Activated naive CD4-positive, alpha-beta T cell treated with anti-CD3 and anti-CD28 coated beads, Interleukin-2, amount 50 U/mL, for 72 hours (primary cell): ENCODE data around the gene F2RL2. TPM values are rescaled to one million over a fixed set of nuclear protein-coding genes. Genes with fewer than 3 reads are reported as not detected.

Experiments used
- ATAC-seq, 2 donors: fragments of 150-1000 bp; cut with Tn5 transposase; 2 replicates each; pipeline ENCODE4 v1.10.0; 2021; ENCODE audit warnings: mild to moderate bottlenecking in 2 of 2, moderate library complexity in 2 of 2
- DNase-seq, 2 donors: peaks; one replicate each; pipeline ENCODE4 v3.0.0; 2021 to 2022; ENCODE audit warnings: low spot score in 2 of 2
- H3K27ac Mint-ChIP-seq, 2 donors: one replicate each; pipeline ENCODE4 v1.8.0; 2022; ENCODE audit warnings: mild to moderate bottlenecking in 2 of 2, mixed read lengths in 2 of 2
- H3K36me3 Mint-ChIP-seq, 2 donors: one replicate each; pipeline ENCODE4 v1.8.0; 2022; ENCODE audit warnings: mixed read lengths in 2 of 2
- H3K9me3 Mint-ChIP-seq, 2 donors: one replicate each; pipeline ENCODE4 v1.8.0; 2022; ENCODE audit warnings: mixed read lengths in 2 of 2
- total RNA-seq, 2 donors: library from RNA; stranded (reverse); gene quantifications; one replicate each; pipeline ENCODE4 v1.2.3, GENCODE V29; 2022

Gene F2RL2
- total RNA-seq, result not detected

GRCh38 chr5:76622973-76623596, at the start of gene F2RL2:
TSS of gene F2RL2 (minus strand) at chr5:76623403. CDS start at chr5:76623230, 173 bp downstream.
- peaks cover 0 to 5% of the 10 kb centered on the region in 2 donors for H3K9me3 Mint-ChIP-seq
- no peak within 1 kb of the TSS for H3K27ac Mint-ChIP-seq
- H3K36me3 Mint-ChIP-seq, result peaks cover 9 to 16% of the 10 kb centered on the region in 2 donors
- DNase-seq (no peak), ATAC-seq (no peak)

GRCh38 chr5:76672242-76672641, 49.0 kb upstream of the F2RL2 start:
- no peak for ATAC-seq
- peaks cover 16 to 32% of the 10 kb centered on the region in 2 donors for H3K36me3 Mint-ChIP-seq
- DNase-seq, result no peak
- no peak overlapping the region for H3K27ac Mint-ChIP-seq
- no peaks in the 10 kb centered on the region for H3K9me3 Mint-ChIP-seq

- ATAC-seq (no peak), DNase-seq (no peak)
- peak overlapping the region; percentile 3 to 16 for H3K27ac Mint-ChIP-seq
- H3K9me3 Mint-ChIP-seq, result no peaks in the 10 kb centered on the region
- H3K36me3 Mint-ChIP-seq, result peaks cover 5 to 19% of the 10 kb centered on the region in 2 donors
Measured at GRCh38 chr5:76670508-76670907, 47.3 kb upstream of the F2RL2 start.

- Mint-ChIP-seq H3K36me3 (peaks cover 5 to 19% of the 10 kb centered on the region in 2 donors), H3K9me3 (no peaks in the 10 kb centered on the region), H3K27ac (peak overlapping the region in 1 of 2 donors; percentile 1)
- ATAC-seq, result no peak
- DNase-seq, result no peak
Measured at GRCh38 chr5:76669245-76669644, 46.0 kb upstream of the F2RL2 start.

- Mint-ChIP-seq H3K36me3 (peaks cover 11 to 12% of the 10 kb centered on the region in 2 donors), H3K27ac (no peak overlapping the region), H3K9me3 (no peaks in the 10 kb centered on the region)
- ATAC-seq (no peak), DNase-seq (no peak)
Measured at GRCh38 chr5:76667495-76667894, 44.3 kb upstream of the F2RL2 start.

- ATAC-seq (no peak), DNase-seq (no peak)
- Mint-ChIP-seq H3K27ac (no peak overlapping the region), H3K36me3 (peaks cover 9 to 18% of the 10 kb centered on the region in 2 donors), H3K9me3 (no peaks in the 10 kb centered on the region)
Measured at GRCh38 chr5:76664079-76664478, 40.9 kb upstream of the F2RL2 start.

- DNase-seq, result no peak
- Mint-ChIP-seq H3K27ac (no peak overlapping the region), H3K9me3 (no peaks in the 10 kb centered on the region), H3K36me3 (peaks cover 9 to 17% of the 10 kb centered on the region in 2 donors)
- no peak for ATAC-seq
Measured at GRCh38 chr5:76663573-76663972, 40.4 kb upstream of the F2RL2 start.

GRCh38 chr5:76662521-76662920, 39.3 kb upstream of the F2RL2 start:
- ATAC-seq (no peak), DNase-seq (no peak)
- H3K27ac Mint-ChIP-seq, result peak overlapping the region in 1 of 2 donors; percentile 20
- H3K36me3 Mint-ChIP-seq, result peaks cover 9 to 23% of the 10 kb centered on the region in 2 donors
- no peaks in the 10 kb centered on the region for H3K9me3 Mint-ChIP-seq

- ATAC-seq (no peak), DNase-seq (no peak)
- Mint-ChIP-seq H3K9me3 (no peaks in the 10 kb centered on the region), H3K36me3 (peaks cover 9 to 23% of the 10 kb centered on the region in 2 donors), H3K27ac (no peak overlapping the region)
Measured at GRCh38 chr5:76660360-76660759, 37.2 kb upstream of the F2RL2 start.

- Mint-ChIP-seq H3K36me3 (peaks cover 20 to 27% of the 10 kb centered on the region in 2 donors), H3K9me3 (peaks cover 0 to 5% of the 10 kb centered on the region in 2 donors), H3K27ac (no peak overlapping the region)
- ATAC-seq (no peak), DNase-seq (no peak)
Measured at GRCh38 chr5:76657683-76658311, 34.6 kb upstream of the F2RL2 start.

GRCh38 chr5:76657091-76657490, 33.9 kb upstream of the F2RL2 start:
- H3K9me3 Mint-ChIP-seq, result peaks cover 0 to 5% of the 10 kb centered on the region in 2 donors
- ATAC-seq (no peak), DNase-seq (no peak)
- H3K27ac Mint-ChIP-seq, result no peak overlapping the region
- peaks cover 13 to 31% of the 10 kb centered on the region in 2 donors for H3K36me3 Mint-ChIP-seq

GRCh38 chr5:76652809-76653414, 29.7 kb upstream of the F2RL2 start:
- ATAC-seq (peak; percentile 33 to 79), DNase-seq (no peak)
- Mint-ChIP-seq H3K27ac (peak overlapping the region in 1 of 2 donors; percentile 48), H3K9me3 (peaks cover 9 to 19% of the 10 kb centered on the region in 2 donors), H3K36me3 (peaks cover 16 to 51% of the 10 kb centered on the region in 2 donors)

GRCh38 chr5:76649140-76649539, 25.9 kb upstream of the F2RL2 start:
- ATAC-seq (no peak), DNase-seq (no peak)
- Mint-ChIP-seq H3K27ac (no peak overlapping the region), H3K9me3 (peaks cover 13 to 19% of the 10 kb centered on the region in 2 donors), H3K36me3 (peaks cover 29 to 61% of the 10 kb centered on the region in 2 donors)

GRCh38 chr5:76643371-76643770, 20.2 kb upstream of the F2RL2 start:
- ATAC-seq (no peak), DNase-seq (no peak)
- peaks cover under 1 to 8% of the 10 kb centered on the region in 2 donors for H3K9me3 Mint-ChIP-seq
- no peak overlapping the region for H3K27ac Mint-ChIP-seq
- H3K36me3 Mint-ChIP-seq, result peaks cover 33 to 37% of the 10 kb centered on the region in 2 donors

GRCh38 chr5:76642390-76643040, 19.3 kb upstream of the F2RL2 start:
- H3K9me3 Mint-ChIP-seq, result peaks cover 0 to under 1% of the 10 kb centered on the region in 2 donors
- DNase-seq, result no peak
- H3K36me3 Mint-ChIP-seq, result peaks cover 24 to 29% of the 10 kb centered on the region in 2 donors
- ATAC-seq, result no peak
- H3K27ac Mint-ChIP-seq, result no peak overlapping the region

- ATAC-seq, result peak in 1 of 2 donors; percentile 53
- H3K36me3 Mint-ChIP-seq, result peaks cover 24% of the 10 kb centered on the region in 2 donors
- no peaks in the 10 kb centered on the region for H3K9me3 Mint-ChIP-seq
- H3K27ac Mint-ChIP-seq, result no peak overlapping the region
- peak in 1 of 2 donors; percentile 75 for DNase-seq
Measured at GRCh38 chr5:76641514-76642120, 18.4 kb upstream of the F2RL2 start.
